GM12872 (cell line): ENCODE results near the gene EPN2.

Source experiments
- CTCF ChIP-seq: IDR thresholded peaks from 3 replicates; pipeline ENCODE4 v1.5.1; 2011; ENCODE audit warnings: low read depth, mild to moderate bottlenecking, low read length, moderate library complexity; ENCODE audit not compliant: insufficient read depth

Gene EPN2

GRCh38 chr17:19270704-19271611, 33.8 kb downstream of the EPN2 start:
- TF ChIP-seq CTCF = 0 out of 3 replicates have a peak, but pooled peaks have one; percentile 36

GRCh38 chr17:19271780-19272357, 34.7 kb downstream of the EPN2 start:
- TF ChIP-seq CTCF = no peak

- TF ChIP-seq CTCF = no peak
These were observed 36.6 kb downstream of the EPN2 start for GRCh38 chr17:19273731-19274130.

GRCh38 chr17:19274893-19275292, 37.7 kb downstream of the EPN2 start:
- no peak for TF ChIP-seq CTCF

GRCh38 chr17:19275457-19276127, 38.4 kb downstream of the EPN2 start:
- TF ChIP-seq CTCF = no peak

GRCh38 chr17:19278729-19279128, 41.6 kb downstream of the EPN2 start:
- TF ChIP-seq CTCF = no peak

- no peak for TF ChIP-seq CTCF
These were observed 44.0 kb downstream of the EPN2 start for GRCh38 chr17:19281161-19281560.
